Aortic smooth muscle cell (primary cell): Measurements from ENCODE around the gene DNAJB7. TPM values are rescaled to one million over a fixed set of nuclear protein-coding genes. Genes with fewer than 3 reads are reported as not detected.

ENCODE experiments used
- total RNA-seq: library from RNA; depleted of rRNA; stranded (reverse); fragments of >200 nt; gene quantifications from 2 replicates; pipeline ENCODE4 v1.2.3, GENCODE V29; 2014

The DNAJB7 gene
- total RNA-seq, result not detected in 2 replicates

DNA sequence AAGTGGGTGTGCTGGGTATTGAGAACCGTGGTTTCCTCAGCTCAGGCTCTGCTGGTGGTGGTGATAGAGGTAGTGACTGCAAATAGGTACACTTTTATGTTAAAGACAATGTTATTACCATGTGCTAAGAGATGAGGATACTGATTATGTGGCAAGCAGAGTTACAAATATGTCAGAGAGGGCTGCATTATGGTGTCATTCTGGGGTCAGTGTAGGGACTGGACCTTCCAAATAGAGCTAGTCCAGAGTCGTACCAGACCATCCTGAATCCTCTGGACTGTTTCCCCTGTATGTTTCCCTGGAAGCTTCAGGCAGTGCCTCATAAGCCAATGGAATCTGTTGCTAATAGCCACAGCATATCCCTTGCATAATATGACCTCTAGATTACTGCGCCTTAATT is at the start of gene DNAJB7:
Gene DNAJB7, minus strand, starts transcription at position 101 of the 400 bp plus-strand sequence. CDS start 119 bp downstream, outside the sequence.

GRCh38 chr22:40856513-40857308 is 5.2 kb downstream of the DNAJB7 start, which contains the start of the genes ST13 and XPNPEP3:
Gene ST13, minus strand, starts transcription at chr22:40856639. Its CDS starts 99 bp downstream, at chr22:40856540.
Gene XPNPEP3, plus strand, starts transcription at chr22:40857148. Its CDS starts 34 bp downstream, at chr22:40857182.

DNA sequence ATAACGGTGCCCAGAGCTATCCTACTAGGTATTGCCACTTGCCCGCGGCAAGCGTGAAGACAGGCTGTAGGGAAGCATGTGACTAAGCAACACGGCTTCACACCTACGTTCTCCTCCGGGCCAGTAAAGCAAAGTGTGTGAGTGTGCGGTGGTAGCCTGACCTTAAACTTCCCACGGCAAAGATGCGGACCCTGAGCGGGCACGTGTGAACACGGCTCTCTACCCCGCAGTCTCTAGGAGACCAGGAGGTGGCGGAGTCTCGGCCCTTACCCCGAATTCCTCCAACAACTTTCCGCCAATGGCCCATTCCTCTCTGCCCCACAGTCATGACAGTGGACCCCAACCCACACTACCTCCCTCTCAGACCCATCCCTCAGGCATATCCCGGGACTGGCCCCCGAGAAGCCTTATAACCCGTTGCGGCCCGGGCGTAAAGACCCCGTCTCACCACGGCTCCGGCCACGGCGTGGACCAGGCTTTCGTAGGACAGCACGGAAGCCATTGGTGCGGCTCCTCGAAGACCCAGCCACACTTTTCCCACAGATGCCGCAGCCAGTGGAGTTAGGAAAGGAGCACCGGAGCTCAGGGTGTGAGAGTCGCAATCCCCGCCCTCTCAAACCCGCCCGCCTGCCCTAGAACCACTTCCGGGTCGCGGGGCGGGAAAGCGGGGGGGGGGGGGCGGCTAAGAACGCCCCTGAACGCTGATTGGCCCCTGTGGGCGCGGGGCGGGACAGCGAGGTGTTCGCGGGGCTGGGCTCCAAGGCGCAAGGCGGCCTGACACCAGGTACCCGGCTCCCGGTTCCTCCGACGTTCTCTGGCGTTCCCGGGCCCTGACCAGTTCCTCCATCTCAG is 42.9 kb downstream of the DNAJB7 start, which contains the start of gene SLC25A17:
Gene SLC25A17, minus strand, starts transcription at position 600 of the 852 bp plus-strand sequence. Its CDS starts 98 bp downstream, at position 502.

Other genes starting within 250 kb of the DNAJB7 start
- gene MRTFA, start 225.4 kb downstream of the DNAJB7 start, total RNA-seq, result 17.4 and 19.5 TPM in 2 replicates
- gene MCHR1, start 182.6 kb downstream of the DNAJB7 start, total RNA-seq, result 0.13 and 0.25 TPM in 2 replicates
- 12.3 and 12.4 TPM in 2 replicates for gene SLC25A17, start 42.8 kb downstream of the DNAJB7 start, total RNA-seq
- 272 and 330 TPM in 2 replicates for gene ST13, start 5.5 kb downstream of the DNAJB7 start, total RNA-seq
- 5.8 and 10.2 TPM in 2 replicates for gene XPNPEP3, start 5.0 kb downstream of the DNAJB7 start, total RNA-seq
- gene RBX1, start 89.3 kb upstream of the DNAJB7 start, total RNA-seq, result 63.9 and 68.0 TPM in 2 replicates
- gene EP300, start 230.5 kb upstream of the DNAJB7 start, total RNA-seq, result 28.3 and 38.4 TPM in 2 replicates